Neural cell (in vitro differentiated cells): ENCODE data around the gene ADPRM. TPM values are rescaled to one million over a fixed set of nuclear protein-coding genes. Genes with fewer than 3 reads are reported as not detected.

Source experiments
- H2AFZ ChIP-seq: fragments of 200-600, 300-800 bp; sonication (generic), shearing (Covaris generic); 2 replicates; pipeline ENCODE4 v1.6.0; 2014; ENCODE audit warnings: low read depth, mild to moderate bottlenecking, antibody characterized with exemption, low read length, moderate library complexity
- H3F3A ChIP-seq: fragments of 200-600 bp; shearing (Covaris generic); 2 replicates; pipeline ENCODE4 v1.6.1; 2016; ENCODE audit warnings: mild to moderate bottlenecking, moderate library complexity, mixed read lengths, antibody characterized with exemption, low read length; ENCODE audit not compliant: insufficient read depth, poor library complexity, severe bottlenecking
- H3K27ac ChIP-seq: fragments of 200-600, 300-800 bp; sonication (generic), shearing (Covaris generic); 2 replicates; pipeline ENCODE4 v1.5.1; 2014; ENCODE audit warnings: mild to moderate bottlenecking, low read length, moderate library complexity
- H3K27me3 ChIP-seq: fragments of 300-800, 200-600 bp; sonication (generic), shearing (Covaris generic); 2 replicates; pipeline ENCODE4 v1.6.0; 2014; ENCODE audit warnings: mild to moderate bottlenecking, low read depth, low read length, moderate library complexity; ENCODE audit not compliant: insufficient read depth
- H3K36me3 ChIP-seq: fragments of 300-800, 200-600 bp; sonication (generic), shearing (Covaris generic); 2 replicates; pipeline ENCODE4 v1.5.1; 2014; ENCODE audit warnings: mild to moderate bottlenecking, antibody characterized with exemption, low read length, moderate library complexity; ENCODE audit not compliant: insufficient read depth
- H3K4me2 ChIP-seq: fragments of 300-800, 200-600 bp; sonication (generic), shearing (Covaris generic); 2 replicates; pipeline ENCODE4 v1.6.0; 2014; ENCODE audit warnings: mild to moderate bottlenecking, low read length
- H3K4me3 ChIP-seq: fragments of 300-800, 200-600 bp; sonication (generic), shearing (Covaris generic); 2 replicates; pipeline ENCODE4 v1.5.1; 2014; ENCODE audit warnings: mild to moderate bottlenecking, low read length, moderate library complexity
- H3K79me2 ChIP-seq: fragments of 200-600 bp; shearing (Covaris generic); replicated peaks from 2 replicates; pipeline ENCODE4 v1.6.0; 2014; ENCODE audit warnings: mild to moderate bottlenecking, low read length, moderate library complexity; ENCODE audit not compliant: insufficient read depth
- H3K9ac ChIP-seq: fragments of 300-800, 200-600 bp; sonication (generic), shearing (Covaris generic); 2 replicates; pipeline ENCODE4 v1.6.1; 2016; ENCODE audit warnings: mild to moderate bottlenecking, low read length, mixed read lengths
- H3K9me2 ChIP-seq: fragments of 200-600 bp; shearing (Covaris generic); 2 replicates; pipeline ENCODE4 v1.6.1; 2016; ENCODE audit warnings: mild to moderate bottlenecking, low read length, mixed read lengths; ENCODE audit not compliant: insufficient read depth
- H3K9me3 ChIP-seq: fragments of 200-600, 300-800 bp; sonication (generic), shearing (Covaris generic); 2 replicates; pipeline ENCODE4 v1.6.1; 2016; ENCODE audit warnings: mild to moderate bottlenecking, mixed run types, low read length, moderate library complexity, mixed read lengths
- H4K20me1 ChIP-seq: fragments of 200-600 bp; shearing (Covaris generic); 2 replicates; pipeline ENCODE4 v1.6.1; 2016; ENCODE audit warnings: mild to moderate bottlenecking, mixed run types; ENCODE audit not compliant: insufficient read depth
- CTCF ChIP-seq: fragments of 450-650 bp; IDR thresholded peaks from 2 replicates; pipeline ENCODE4 v1.5.1; 2014; ENCODE audit warnings: antibody characterized with exemption, mild to moderate bottlenecking, moderate library complexity; ENCODE audit not compliant: poor library complexity, severe bottlenecking
- EP300 ChIP-seq: fragments of 450-650 bp; conservative IDR thresholded peaks from 2 replicates; pipeline ENCODE4 v1.6.1; 2014; ENCODE audit warnings: antibody characterized with exemption, mild to moderate bottlenecking, moderate library complexity; ENCODE audit not compliant: poor library complexity, severe bottlenecking
- EZH2 ChIP-seq: fragments of 200-600, 300-800 bp; shearing (Covaris generic), sonication (generic); IDR thresholded peaks from 2 replicates; pipeline ENCODE4 v1.6.1; 2014; ENCODE audit warnings: antibody characterized with exemption, low read length, borderline replicate concordance, mild to moderate bottlenecking; ENCODE audit not compliant: insufficient read depth, poor library complexity, severe bottlenecking
- MXI1 ChIP-seq: fragments of 450-650 bp; conservative IDR thresholded peaks from 2 replicates; pipeline ENCODE4 v1.6.1; 2014; ENCODE audit warnings: antibody characterized with exemption, mild to moderate bottlenecking; ENCODE audit not compliant: poor library complexity, severe bottlenecking
- POLR2AphosphoS5 ChIP-seq: IDR thresholded peaks from 2 replicates; pipeline ENCODE4 v1.6.1; 2012
- RAD21 ChIP-seq: fragments of 450-650 bp; conservative IDR thresholded peaks from 2 replicates; pipeline ENCODE4 v1.6.1; 2014; ENCODE audit warnings: antibody characterized with exemption, mild to moderate bottlenecking, moderate library complexity
- REST ChIP-seq: IDR thresholded peaks from 2 replicates; pipeline ENCODE4 v1.6.1; 2012; ENCODE audit warnings: borderline replicate concordance
- SMC3 ChIP-seq: fragments of 450-650 bp; conservative IDR thresholded peaks from 2 replicates; pipeline ENCODE4 v1.6.1; 2014; ENCODE audit warnings: antibody characterized with exemption, mild to moderate bottlenecking, moderate library complexity; ENCODE audit not compliant: poor library complexity
- TAF1 ChIP-seq: IDR thresholded peaks from 2 replicates; pipeline ENCODE4 v1.6.1; 2012; ENCODE audit warnings: low read depth
- polyA plus RNA-seq: library from polyadenylated mRNA; depleted of rRNA; stranded (reverse); fragments of >200 nt; gene quantifications from 2 replicates; pipeline ENCODE4 v1.2.3, GENCODE V29; 2014

ADPRM gene
- polyA plus RNA-seq, 1 donor from 2014 or later: 19.2 TPM

GRCh38 chr17:10713318-10713717 lies 15.9 kb downstream of the ADPRM start:
- H3K4me3 ChIP-seq: no peak overlapping the region
- no peak overlapping the region for H3K9ac ChIP-seq
- H3K4me2 ChIP-seq: no peak overlapping the region
- H2AFZ ChIP-seq: no peak overlapping the region
- H3K9me2 ChIP-seq: no peaks in the 10 kb centered on the region
- H4K20me1 ChIP-seq: no peaks in the 10 kb centered on the region
- no peak for TF ChIP-seq TAF1
- no peak for TF ChIP-seq EZH2
- no peaks in the 10 kb centered on the region for H3K79me2 ChIP-seq
- no peaks in the 10 kb centered on the region for H3K9me3 ChIP-seq
- H3K36me3 ChIP-seq: peaks cover 11% of the 10 kb centered on the region
- H3F3A ChIP-seq: no peaks in the 10 kb centered on the region
- no peaks in the 10 kb centered on the region for H3K27me3 ChIP-seq
- H3K27ac ChIP-seq: no peak overlapping the region

GRCh38 chr17:10716218-10716617 lies 18.8 kb downstream of the ADPRM start:
- H3F3A ChIP-seq: no peaks in the 10 kb centered on the region
- no peaks in the 10 kb centered on the region for H3K9me2 ChIP-seq
- H3K9me3 ChIP-seq: no peaks in the 10 kb centered on the region
- H3K27me3 ChIP-seq: no peaks in the 10 kb centered on the region
- no peak overlapping the region for H3K27ac ChIP-seq
- H3K79me2 ChIP-seq: no peaks in the 10 kb centered on the region
- H3K4me3 ChIP-seq: no peak overlapping the region
- H3K9ac ChIP-seq: no peak overlapping the region
- TF ChIP-seq POLR2AphosphoS5: no peak
- TF ChIP-seq CTCF: no peak
- TF ChIP-seq EZH2: no peak
- TF ChIP-seq TAF1: no peak
- TF ChIP-seq REST: no peak
- TF ChIP-seq SMC3: no peak
- TF ChIP-seq MXI1: no peak
- TF ChIP-seq RAD21: no peak
- TF ChIP-seq EP300: no peak
- peaks cover 5% of the 10 kb centered on the region for H3K36me3 ChIP-seq
- no peak overlapping the region for H3K4me2 ChIP-seq
- no peak overlapping the region for H2AFZ ChIP-seq
- no peaks in the 10 kb centered on the region for H4K20me1 ChIP-seq

- Histone ChIP-seq H3K9me3 (no peaks in the 10 kb centered on the region), H3K9ac (no peak overlapping the region), H4K20me1 (no peaks in the 10 kb centered on the region), H3K4me3 (no peak overlapping the region), H3K27me3 (no peaks in the 10 kb centered on the region), H3K4me2 (no peak overlapping the region), H3K27ac (no peak overlapping the region), H3F3A (no peaks in the 10 kb centered on the region), H3K36me3 (no peaks in the 10 kb centered on the region), H2AFZ (no peak overlapping the region), H3K79me2 (no peaks in the 10 kb centered on the region), H3K9me2 (no peaks in the 10 kb centered on the region)
- TF ChIP-seq TAF1: no peak
- TF ChIP-seq REST: no peak
- TF ChIP-seq SMC3: no peak
- TF ChIP-seq EZH2: no peak
- TF ChIP-seq POLR2AphosphoS5: no peak
- no peak for TF ChIP-seq EP300
Measured at GRCh38 chr17:10718547-10718946, 21.2 kb downstream of the ADPRM start.
